HG03520 (cell line): ENCODE results near the gene B3GALT4.

Source experiments
- ATAC-seq: cut with Tn5 transposase; IDR thresholded peaks from one replicate; pipeline ENCODE4 v1.9.1; 2021; ENCODE audit warnings: mild to moderate bottlenecking, moderate library complexity; ENCODE audit not compliant: unreplicated experiment

The B3GALT4 gene

GRCh38 chr6:33288921-33289783 is 12.2 kb downstream of the B3GALT4 start, which contains the start of the genes PFDN6 and WDR46:
PFDN6 (plus strand) TSS chr6:33289601; CDS start chr6:33289857, 256 bp downstream.
WDR46 (minus strand) TSS chr6:33289239; CDS start chr6:33289170, 69 bp downstream.
- ATAC-seq, result no peak

GRCh38 chr6:33289784-33290315 is 12.9 kb downstream of the B3GALT4 start:
- ATAC-seq, result no peak

- ATAC-seq, result no peak
Measured at GRCh38 chr6:33290459-33290858, 13.5 kb downstream of the B3GALT4 start.

GRCh38 chr6:33292996-33293682 is 16.2 kb downstream of the B3GALT4 start:
- ATAC-seq, result no peak

GRCh38 chr6:33294086-33294823 is 17.3 kb downstream of the B3GALT4 start:
- ATAC-seq, result no peak

GRCh38 chr6:33295621-33296369 is 18.9 kb downstream of the B3GALT4 start:
- no peak for ATAC-seq

GRCh38 chr6:33296797-33297405 is 20.0 kb downstream of the B3GALT4 start:
- no peak for ATAC-seq

GRCh38 chr6:33297406-33297955 is 20.6 kb downstream of the B3GALT4 start:
- no peak for ATAC-seq

- ATAC-seq, result no peak
Measured at GRCh38 chr6:33297956-33298772, 21.2 kb downstream of the B3GALT4 start.

- ATAC-seq, result no peak
Measured at GRCh38 chr6:33298773-33299236, 21.9 kb downstream of the B3GALT4 start, which contains the start of gene RGL2. RGL2 (minus strand) TSS chr6:33298942; CDS start chr6:33298610, 332 bp downstream.

- peak; percentile 65 for ATAC-seq
Measured at GRCh38 chr6:33299237-33299944, 22.5 kb downstream of the B3GALT4 start.

GRCh38 chr6:33301877-33302276 is 25.0 kb downstream of the B3GALT4 start:
- no peak for ATAC-seq

GRCh38 chr6:33304216-33304615 is 27.3 kb downstream of the B3GALT4 start:
- ATAC-seq, result no peak

GRCh38 chr6:33305052-33305451 is 28.1 kb downstream of the B3GALT4 start:
- ATAC-seq, result no peak

- no peak for ATAC-seq
Measured at GRCh38 chr6:33306356-33306755, 29.4 kb downstream of the B3GALT4 start.

- ATAC-seq, result no peak
Measured at GRCh38 chr6:33312361-33313104, 35.6 kb downstream of the B3GALT4 start.

GRCh38 chr6:33313105-33313708 is 36.3 kb downstream of the B3GALT4 start:
- ATAC-seq, result peak; percentile 1
